GM18511 (cell line): ENCODE measurements around the gene GALNT9.

Experiments used
- ATAC-seq: cut with Tn5 transposase; IDR thresholded peaks from one replicate; pipeline ENCODE4 v1.9.1; 2021; ENCODE audit warnings: mild to moderate bottlenecking, moderate library complexity; ENCODE audit not compliant: unreplicated experiment

Gene GALNT9

GRCh38 chr12:132344601-132345000 is 15.2 kb upstream of the GALNT9 start:
- no peak for ATAC-seq

- no peak for ATAC-seq
These were observed 14.8 kb upstream of the GALNT9 start for GRCh38 chr12:132344181-132344580.

GRCh38 chr12:132343294-132344004 is 14.1 kb upstream of the GALNT9 start:
- no peak for ATAC-seq

- ATAC-seq, result no peak
These were observed 13.2 kb upstream of the GALNT9 start for GRCh38 chr12:132342251-132343227.

- no peak for ATAC-seq
These were observed 12.1 kb upstream of the GALNT9 start for GRCh38 chr12:132341318-132342050.

- ATAC-seq, result no peak
These were observed 11.1 kb upstream of the GALNT9 start for GRCh38 chr12:132340266-132341035.

GRCh38 chr12:132339856-132340255 is 10.5 kb upstream of the GALNT9 start:
- no peak for ATAC-seq

GRCh38 chr12:132338781-132339180 is 9.4 kb upstream of the GALNT9 start:
- no peak for ATAC-seq

- no peak for ATAC-seq
These were observed 8.9 kb upstream of the GALNT9 start for GRCh38 chr12:132338311-132338710.

- no peak for ATAC-seq
These were observed 8.2 kb upstream of the GALNT9 start for GRCh38 chr12:132337557-132337956.

- ATAC-seq, result no peak
These were observed 7.3 kb upstream of the GALNT9 start for GRCh38 chr12:132336451-132337413.

- ATAC-seq, result no peak
These were observed 5.9 kb upstream of the GALNT9 start for GRCh38 chr12:132335179-132335756.

- ATAC-seq, result no peak
These were observed 4.4 kb upstream of the GALNT9 start for GRCh38 chr12:132333766-132334165.

GRCh38 chr12:132333273-132333672 is 3.9 kb upstream of the GALNT9 start:
- ATAC-seq, result no peak

GRCh38 chr12:132330549-132330881 is 1.1 kb upstream of the GALNT9 start:
- no peak for ATAC-seq

GRCh38 chr12:132329720-132330548 is 545 bp upstream of the GALNT9 start:
- ATAC-seq, result no peak

GRCh38 chr12:132328282-132329029 is 933 bp downstream of the GALNT9 start:
- ATAC-seq, result no peak
